DMS53 treated with DMSO at 0.1 percent for 48 hours (cell line): Measurements from ENCODE around the gene TSPAN16.

Experiments
- DNase-seq: peaks from one replicate; lab custom pipeline; 2025; ENCODE audit not compliant: unreplicated experiment; lab: John Stamatoyannopoulos, UW

TSPAN16 gene

DNA sequence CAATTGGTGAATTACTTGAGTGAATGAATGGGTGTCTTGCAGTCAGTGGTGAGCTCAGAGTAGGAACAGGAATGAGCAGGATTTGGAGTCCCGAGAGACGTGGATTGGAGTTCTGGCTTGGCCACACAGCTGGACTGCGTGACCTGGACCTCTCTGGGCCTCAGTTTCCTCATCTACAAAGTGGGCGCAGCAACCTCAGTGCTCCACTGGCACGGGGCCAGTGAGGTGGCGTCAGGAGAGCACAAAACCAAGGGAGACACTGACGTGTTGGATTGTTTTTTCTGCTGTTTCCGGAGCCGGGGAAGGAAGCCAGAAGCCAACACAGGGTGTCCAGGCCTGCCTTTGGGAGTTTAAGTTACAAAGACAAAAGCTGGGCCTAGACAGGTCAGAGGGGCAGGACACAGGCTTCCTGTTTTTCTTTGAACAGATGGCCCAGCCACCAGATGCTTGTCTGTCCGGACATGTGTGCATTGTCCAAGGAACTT lies 27.1 kb upstream of the TSPAN16 start:
- peak; percentile 32 for DNase-seq

DNA sequence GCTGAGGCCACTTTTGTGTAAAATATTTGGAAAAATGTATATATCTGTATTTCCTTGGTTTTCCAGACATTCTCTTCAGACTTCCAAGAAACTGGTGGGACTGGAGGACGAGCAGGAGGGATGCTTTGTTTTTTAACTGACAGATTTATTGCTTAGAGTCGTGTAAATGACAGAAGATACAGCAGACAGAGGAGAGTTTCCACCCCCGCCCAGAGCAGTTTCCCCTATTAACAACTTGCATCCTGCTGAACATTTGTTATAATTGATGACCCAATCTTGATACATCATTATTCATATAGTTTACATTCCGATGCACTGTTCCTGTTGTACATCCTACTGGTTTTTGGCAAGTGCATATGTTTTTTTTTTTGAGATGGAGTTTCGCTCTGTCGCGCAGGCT lies 26.6 kb upstream of the TSPAN16 start:
- DNase-seq, result no peak

GRCh38 chr19:11273296-11273695 lies 22.7 kb upstream of the TSPAN16 start:
- no peak for DNase-seq

GRCh38 chr19:11273989-11274388 lies 22.0 kb upstream of the TSPAN16 start:
- DNase-seq, result no peak

DNA sequence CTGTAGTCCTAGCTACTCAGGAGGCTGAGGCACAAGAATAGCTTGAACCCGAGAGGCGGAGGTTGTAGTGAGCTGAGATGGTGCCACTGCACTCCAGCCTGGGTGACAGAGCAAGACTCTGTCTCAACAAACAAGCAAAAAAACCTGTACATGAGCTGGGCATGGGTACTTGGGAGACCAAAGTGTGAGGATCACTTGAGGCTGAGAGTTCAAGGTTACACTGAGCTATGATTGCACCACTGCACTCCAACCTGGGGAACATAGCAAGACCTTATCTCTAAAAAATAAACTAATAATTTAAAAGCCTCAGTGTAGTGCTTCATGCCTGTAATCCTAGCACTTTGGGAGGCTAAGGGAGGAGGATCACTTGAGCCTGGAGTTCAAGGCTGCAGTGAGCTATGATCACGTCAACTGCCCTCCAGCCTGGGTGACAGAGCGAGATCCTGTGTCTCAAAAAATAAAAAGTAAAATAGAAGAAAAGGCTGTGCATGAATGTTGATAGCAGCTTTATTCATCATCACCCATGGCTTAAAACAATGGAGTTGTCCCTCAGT lies 21.4 kb upstream of the TSPAN16 start:
- no peak for DNase-seq

GRCh38 chr19:11278670-11279069 lies 17.3 kb upstream of the TSPAN16 start:
- DNase-seq, result no peak

DNA sequence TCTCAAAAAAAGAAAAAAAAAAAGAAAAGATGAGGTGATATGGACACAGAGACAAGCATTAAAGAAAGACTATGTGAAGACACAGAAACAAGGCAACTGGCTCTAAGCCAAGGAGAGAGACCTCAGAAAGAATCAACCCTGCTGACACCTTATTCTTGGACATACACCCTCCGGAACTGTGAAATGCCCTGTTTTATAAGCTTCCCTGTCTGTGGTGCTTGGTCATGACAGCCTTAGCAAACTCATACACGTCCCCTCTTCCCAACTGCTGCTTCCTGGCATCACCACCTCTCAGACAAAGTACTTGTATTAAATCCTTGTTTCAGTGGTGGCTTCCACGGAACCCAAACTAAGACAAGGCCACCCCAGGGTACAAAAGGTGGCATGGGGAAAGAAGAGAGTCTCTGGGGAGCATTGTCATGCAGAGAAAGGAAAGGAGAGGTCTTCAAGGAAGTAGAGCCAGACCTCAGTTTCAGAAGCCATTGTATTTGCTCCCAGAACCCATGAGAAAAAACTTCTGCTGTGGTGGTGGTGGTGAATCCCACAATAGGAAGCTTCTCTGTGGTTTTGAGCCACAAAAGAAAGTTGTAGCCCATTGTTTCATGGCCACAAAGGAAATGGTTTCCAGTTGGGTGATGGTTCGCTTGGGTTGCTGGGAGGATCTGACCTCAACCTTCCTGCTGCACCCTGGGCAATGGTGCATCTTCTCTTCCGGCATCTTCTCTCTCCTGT lies 16.3 kb upstream of the TSPAN16 start:
- DNase-seq, result no peak

GRCh38 chr19:11281356-11282049 lies 14.5 kb upstream of the TSPAN16 start:
- no peak for DNase-seq

DNA sequence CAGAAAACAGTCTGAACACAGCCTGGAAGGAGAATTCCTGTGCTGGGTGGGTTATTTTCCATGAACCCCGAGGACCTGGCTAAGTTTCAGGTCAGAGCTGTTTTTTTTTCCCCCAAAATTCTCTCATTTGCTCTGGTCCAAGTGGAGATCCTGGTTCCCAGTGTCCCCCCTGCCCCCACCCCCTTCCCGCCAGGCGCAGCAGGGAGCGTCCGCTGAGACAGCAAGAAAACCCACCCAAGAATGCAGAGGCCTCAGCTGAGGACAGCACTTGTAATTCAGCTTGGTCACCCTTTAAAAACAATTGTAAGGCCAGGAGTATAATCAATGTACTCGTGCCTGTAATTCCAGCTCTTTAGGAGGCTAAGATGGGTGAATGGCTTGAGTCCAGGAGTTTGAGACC lies 11.4 kb upstream of the TSPAN16 start:
- no peak for DNase-seq

DNA sequence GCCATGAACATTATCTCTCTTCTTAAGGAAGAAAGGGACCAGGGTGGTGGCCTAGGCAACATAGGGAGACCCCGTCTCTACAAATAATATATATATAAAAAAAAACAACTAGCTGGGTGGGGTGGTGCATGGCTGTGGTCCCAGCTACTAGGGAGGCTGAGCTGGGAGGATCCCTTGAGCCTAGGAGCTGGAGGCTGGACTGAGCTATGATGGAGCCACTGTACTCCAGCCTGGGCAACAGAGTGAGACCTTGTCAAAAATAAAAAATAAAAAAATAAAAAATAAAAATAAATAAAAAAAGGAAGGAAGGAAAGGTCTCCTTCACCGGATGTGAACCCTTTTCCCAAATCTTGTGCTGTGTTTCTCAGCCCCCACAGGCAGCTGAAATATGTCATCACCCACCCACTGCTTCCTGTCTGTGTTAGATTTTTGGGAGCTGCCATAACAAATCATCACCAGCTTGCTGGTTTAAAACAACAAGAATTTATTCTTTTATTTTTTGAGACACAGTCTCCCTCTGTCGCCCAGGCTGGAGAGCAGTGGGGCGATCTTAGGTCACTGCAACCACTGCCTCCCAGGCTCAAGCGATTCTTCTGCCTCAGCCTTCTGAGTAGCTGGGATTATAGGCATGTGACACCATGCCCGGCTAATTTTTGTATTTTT lies 9.5 kb upstream of the TSPAN16 start:
- DNase-seq, result no peak

- DNase-seq, result no peak
Measured at GRCh38 chr19:11288349-11288748, 7.6 kb upstream of the TSPAN16 start.

- DNase-seq, result no peak
Measured at GRCh38 chr19:11290256-11290655, 5.7 kb upstream of the TSPAN16 start.

DNA sequence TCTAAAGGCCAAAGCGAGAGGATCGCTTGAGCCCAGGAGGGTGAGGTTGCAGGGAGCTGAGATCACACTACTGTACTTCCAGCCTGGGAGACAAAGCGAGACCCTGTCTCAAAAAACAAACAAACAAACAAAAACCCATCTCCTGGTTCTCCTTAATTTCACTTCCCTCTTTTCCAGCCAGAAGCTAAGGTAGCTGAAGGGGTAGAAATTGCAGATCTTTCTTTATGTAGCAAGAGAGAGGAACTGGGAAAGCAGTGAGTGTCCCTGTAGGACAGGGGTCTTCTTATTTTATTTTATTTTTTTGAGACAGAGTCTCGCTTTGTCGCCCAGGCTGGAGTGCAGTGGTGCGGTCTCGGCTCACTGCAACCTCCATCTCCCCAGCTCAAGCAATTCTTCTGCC lies 4.5 kb upstream of the TSPAN16 start:
- no peak for DNase-seq

GRCh38 chr19:11291991-11292390 lies 4.0 kb upstream of the TSPAN16 start:
- no peak for DNase-seq

GRCh38 chr19:11293433-11294389 lies 2.2 kb upstream of the TSPAN16 start:
- peak; percentile 69 for DNase-seq

GRCh38 chr19:11295180-11295579 lies 780 bp upstream of the TSPAN16 start:
- no peak for DNase-seq

- DNase-seq, result no peak
Measured at GRCh38 chr19:11296264-11296663, 304 bp downstream of the TSPAN16 start.

DNA sequence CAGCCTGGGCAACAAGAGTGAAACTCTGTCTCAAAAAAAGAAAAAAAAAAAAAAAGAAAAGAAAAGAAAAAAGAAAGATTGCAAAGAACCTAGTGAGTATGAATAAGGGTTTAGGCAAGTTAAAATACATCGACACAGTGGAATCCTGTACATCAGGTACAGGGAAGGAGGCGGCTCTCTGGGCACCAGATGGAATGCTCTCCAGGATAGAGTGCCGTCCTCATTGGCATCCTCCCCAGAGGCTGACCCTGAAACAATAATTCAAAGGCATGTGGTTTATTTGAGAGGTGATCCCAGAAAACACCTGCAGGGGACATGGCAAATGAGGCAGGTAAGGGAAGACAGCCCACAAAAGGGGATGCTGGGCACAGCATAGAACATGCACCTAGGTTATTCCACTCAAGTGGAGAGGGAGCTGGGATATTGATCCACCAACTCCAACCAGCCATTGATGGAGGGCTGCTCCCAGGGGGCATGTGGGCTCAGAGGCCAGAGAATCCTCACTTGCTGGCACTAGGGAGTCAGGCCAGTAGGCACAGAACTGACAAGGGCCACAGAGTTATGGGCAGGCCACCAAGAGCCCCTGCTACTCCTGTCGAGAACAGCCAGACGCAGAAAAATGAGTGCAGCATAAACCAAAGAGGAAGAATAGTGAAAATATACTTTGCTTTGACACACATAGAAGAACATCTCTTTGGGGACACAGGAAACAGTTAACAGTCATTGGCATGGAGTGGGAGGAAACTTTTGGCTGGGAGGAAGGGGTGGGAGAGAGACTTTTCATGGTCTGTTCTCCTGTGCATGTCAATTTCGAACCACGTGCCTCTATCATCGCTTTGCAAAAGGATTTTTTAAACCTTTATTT lies 4.2 kb downstream of the TSPAN16 start:
- no peak for DNase-seq

- DNase-seq, result no peak
Measured at GRCh38 chr19:11300811-11301120, 4.8 kb downstream of the TSPAN16 start.

- no peak for DNase-seq
Measured at GRCh38 chr19:11304936-11305335, 9.0 kb downstream of the TSPAN16 start.
